DMS153 (cell line): Measurements from ENCODE around the gene ADCY9.
A peak's percentile ranks its signal among the peaks of the same experiment; 100 is the strongest.

Source experiments
- DNase-seq: peaks from one replicate; lab custom pipeline; 2025; lab: John Stamatoyannopoulos, UW

The ADCY9 gene

DNA sequence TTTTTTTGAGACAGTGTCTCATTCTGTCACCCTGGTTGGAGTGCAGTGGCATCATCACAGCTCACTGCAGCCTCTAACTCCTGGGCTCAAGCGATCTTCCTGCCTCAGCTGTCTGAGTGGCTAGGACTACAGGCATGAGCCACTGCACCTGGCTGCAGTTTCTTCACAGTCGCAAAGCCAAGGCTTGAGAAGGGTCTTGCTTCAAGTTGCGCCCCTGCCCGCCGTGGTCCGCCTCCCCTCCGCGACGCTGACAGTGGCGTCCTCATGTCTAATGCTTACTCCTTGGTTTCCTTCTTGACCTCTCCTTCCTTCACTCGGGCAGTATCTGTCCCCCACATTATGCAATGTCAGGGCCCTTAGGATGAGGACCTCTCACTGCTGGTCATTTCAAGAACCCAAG is 112.7 kb downstream of the ADCY9 start:
- no peak for DNase-seq

DNA sequence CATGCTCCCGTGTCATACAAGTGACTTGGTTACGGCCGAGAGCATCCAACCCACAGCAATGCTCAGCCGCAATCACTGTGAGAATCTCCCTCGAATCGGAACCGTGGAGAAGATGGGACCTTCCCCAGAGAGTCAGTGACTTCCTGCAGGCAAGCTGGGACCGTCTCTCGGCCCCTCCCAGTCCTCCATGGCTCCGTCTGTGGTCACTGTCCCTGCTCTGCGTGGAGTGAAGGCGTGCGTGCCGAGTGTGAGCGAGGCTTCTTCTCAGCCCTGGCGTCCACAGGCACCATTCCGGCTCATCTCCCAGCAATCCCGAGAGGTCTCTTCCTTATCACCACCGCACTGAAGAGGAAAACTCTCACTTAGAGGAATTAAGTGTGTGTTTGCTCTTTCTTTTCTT is 113.1 kb downstream of the ADCY9 start:
- no peak for DNase-seq

DNA sequence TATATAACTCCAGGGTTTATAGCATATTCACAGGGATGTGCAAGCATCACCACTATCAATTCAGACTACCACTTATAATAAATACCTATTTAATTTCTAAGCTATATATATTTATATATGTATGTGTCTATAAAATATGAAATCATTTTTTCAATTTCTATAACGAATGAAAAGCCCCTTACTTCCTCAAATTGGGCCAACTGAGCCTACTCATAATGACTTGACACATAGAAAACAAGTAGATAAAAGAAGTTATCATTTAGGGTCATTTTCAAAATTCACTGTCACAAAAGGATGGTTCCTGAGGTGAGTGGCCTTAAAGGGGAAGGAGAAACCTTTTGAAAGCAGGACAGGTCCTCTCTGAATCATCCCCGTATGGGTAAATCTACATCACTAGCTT is 114.1 kb downstream of the ADCY9 start:
- no peak for DNase-seq

DNA sequence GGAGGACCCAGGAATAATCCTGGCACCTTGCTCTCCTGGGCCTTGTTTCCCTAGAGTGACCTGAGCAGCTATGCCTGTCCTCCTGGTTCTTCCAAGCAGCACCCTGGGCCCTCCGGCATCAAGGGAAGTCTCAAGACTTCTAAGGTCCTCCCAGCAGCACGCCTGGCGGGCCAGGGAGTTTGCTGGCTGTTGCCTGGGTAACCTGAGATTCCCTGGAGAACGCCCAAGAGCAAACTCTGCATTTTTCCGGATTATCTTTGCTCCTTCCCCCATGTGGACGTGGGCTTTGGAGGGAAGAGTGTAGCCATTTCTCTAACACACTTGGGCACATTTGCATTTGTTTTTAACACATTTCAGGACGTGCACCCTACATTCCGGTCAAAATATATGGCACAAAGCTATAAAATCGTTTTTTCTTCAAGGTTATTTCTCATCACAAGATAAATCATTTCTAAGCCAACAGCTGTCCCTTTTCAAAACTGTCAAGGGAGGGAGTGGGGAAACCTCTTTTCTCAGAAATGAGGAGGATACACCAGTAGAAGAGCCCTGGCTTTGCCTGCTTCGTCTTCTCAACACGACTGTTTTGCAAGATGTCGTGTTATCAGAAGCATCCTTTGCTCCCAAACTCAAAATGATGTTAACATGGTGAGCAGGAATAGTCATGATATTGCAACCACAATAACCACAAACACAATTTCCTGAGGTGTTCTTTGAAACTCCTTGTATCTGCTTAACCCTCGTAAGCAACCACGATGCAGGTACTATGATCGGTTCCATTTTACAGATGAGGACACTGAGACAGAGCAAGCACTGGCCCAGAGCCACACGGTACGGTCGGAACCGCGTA is 116.5 kb downstream of the ADCY9 start:
- DNase-seq: no peak

GRCh38 chr16:3998793-3999478 is 117.3 kb downstream of the ADCY9 start:
- DNase-seq: no peak

DNA sequence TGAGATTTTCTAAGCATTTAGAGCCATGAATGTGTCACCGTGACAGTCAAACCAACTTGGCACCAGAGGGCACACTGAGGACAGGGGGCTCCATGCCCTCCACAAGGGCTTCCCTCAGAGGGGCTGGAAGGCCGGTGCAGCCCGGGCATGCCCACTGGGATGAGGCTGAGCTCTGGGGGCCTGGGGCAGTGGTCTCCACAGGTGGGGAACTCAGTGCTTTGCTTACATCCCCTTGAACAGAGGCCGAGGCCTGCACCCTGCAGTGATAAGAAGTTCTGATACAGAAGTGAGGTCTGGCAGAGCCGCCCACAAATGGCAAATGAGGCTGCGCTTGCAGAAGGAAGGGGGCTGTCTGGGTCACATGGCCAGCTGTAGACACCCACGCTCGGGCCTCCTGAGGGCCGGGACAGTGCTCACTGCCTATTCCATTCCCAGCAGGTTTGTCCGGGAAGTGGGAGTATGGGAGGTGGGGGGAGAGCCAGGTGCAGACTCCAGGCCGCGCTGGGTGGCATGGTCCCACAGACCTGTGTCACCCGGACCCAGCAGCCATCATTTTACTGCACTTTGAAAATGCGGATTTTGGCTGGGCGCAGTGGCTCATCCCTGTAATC is 118.9 kb downstream of the ADCY9 start:
- no peak for DNase-seq

GRCh38 chr16:3995001-3995400 is 121.2 kb downstream of the ADCY9 start:
- no peak for DNase-seq

- no peak for DNase-seq
Measured at GRCh38 chr16:3993052-3993785, 123.0 kb downstream of the ADCY9 start.

DNA sequence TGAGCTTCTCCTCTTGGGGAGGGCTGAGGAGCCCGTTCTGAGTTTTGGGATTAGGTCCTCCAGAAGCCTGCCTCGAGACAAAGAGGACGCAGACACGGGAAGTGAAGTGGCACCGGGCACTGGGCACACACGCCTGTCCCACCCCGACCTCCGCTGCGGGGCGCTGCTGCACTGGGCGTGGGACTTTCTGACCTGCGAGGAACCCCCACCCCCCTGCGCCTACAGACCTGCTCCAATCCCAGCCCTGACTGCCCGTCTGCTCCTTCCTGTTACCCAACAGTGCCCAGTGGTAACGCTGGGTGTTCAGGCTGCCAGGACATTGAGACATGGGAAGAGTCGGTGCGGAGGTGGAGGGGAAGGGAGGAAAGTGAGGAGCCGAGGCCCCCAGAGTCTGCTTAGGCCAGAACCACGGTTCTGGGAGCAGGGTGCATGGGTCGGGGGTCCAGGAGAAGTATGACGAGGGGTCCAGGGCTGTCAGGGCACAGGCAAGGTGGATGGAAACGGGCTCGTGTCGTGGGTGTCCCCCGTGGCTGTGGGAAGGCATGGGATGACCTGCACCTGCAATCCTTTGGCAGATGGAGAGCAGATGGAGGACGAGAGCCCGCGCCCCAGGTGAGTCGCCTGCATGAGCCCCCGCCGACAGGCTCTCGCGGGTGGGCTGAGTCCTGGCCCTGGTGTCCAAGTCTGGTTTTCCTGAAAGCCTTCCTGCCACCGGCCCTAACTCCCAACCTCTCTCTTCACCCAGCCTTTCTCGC is 123.8 kb downstream of the ADCY9 start:
- DNase-seq: no peak

GRCh38 chr16:3988824-3989223 is 127.4 kb downstream of the ADCY9 start:
- DNase-seq: no peak

DNA sequence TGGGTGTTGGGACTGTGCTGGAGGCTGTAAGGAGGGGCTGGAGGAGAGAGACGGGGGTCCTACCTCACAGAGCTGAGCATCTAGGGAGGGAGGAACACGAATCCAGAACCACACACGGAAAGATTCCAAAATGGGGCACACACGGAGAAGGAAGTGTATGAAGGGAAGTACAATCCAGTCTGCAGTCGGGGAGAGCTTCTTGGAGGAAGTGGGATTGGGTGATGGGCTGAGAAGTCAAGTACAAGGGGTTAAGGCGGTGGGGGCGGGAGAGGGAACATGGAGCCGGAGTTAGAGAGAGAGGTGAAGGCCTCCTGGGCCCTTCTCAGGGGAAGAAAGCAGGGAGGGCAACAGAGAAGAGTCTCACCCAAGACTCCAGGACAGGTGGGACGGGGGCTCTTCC is 128.2 kb downstream of the ADCY9 start:
- no peak for DNase-seq

DNA sequence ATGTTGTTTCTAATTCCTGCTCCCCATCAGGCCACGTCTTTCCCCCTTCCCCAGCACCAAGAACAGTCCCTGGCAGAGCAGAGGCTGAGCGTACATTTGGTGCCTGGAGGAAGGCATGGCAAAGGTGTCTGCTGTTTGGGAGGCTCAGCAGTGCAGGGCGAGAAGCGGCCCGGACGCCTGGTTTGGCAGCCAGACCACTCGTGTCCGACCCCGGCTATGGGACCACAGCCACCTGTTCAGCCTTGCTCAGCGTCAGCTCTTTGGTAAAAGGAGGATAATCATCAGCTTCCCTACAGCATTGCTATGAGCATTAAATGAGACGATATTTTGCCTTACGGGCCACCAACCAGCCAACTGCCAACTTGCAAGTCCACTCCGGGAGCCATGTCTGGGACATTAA is 129.0 kb downstream of the ADCY9 start:
- no peak for DNase-seq

- no peak for DNase-seq
Measured at GRCh38 chr16:3986235-3986544, 130.1 kb downstream of the ADCY9 start.

DNA sequence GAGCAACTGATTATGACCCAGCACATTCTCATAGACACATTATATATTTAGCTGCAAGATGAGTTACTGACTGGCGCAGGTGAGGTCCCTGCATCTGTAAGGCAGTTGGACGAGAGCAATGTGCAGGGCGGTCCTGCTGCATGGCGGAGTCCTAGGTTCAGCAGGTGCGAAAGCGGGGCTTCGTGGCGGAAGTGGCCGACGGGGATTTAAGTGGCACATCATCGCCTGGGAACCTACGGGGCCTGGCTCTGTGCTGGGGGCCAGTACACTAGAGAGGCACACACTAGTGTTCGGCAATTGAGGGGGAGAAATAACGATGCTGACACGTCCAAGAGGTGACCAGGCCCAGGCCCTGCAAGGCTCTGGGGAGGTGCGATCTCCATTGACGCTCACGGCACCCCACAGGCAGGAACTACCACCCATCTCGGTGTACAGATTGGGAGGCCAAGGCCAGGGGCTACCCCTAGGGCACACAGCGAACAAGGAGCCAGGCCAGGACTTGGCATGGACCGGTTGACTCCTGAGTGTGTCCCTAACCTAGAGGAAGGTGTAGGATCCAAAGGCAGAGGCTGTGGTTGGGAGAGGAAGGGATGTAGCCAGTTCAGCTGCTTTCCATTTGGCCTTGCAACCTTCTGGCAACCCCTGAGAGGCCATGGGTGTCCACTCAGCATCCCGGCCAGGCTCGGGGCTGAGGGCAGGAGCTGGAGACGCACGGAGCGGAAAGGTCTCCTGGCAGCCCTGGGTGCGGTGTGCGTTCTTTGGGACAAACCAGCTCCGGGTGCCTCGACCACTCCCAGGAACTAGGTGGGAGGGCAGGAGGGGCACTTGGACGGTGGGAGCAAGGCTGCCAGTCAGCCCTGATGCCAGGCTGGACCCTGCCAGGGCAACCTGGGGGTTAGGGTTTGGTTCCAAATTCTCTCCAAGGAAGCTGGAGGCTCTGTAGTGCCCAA is 131.9 kb downstream of the ADCY9 start:
- DNase-seq: no peak

DNA sequence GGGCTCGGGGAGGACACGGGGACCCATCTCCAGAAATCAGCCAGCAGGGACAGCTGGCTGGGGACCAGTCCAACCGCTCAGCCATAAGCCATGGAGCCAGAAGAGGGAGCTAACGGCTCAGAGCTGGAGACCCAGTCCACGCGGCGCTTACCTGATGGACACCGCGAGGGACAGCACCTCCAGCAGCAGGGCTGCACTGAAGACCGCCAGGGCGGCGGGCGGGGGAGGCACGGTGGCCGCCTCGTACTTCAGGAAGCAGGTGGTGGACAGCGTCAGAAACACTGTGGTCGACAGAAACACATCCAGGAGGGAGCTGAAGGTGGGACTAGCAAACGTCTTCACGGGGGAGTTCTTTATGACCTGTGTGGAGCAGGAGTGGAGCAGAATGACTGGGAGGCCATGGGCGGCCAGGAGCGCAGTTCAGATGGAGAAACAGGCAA is 133.1 kb downstream of the ADCY9 start:
- peak; percentile 67 for DNase-seq

DNA sequence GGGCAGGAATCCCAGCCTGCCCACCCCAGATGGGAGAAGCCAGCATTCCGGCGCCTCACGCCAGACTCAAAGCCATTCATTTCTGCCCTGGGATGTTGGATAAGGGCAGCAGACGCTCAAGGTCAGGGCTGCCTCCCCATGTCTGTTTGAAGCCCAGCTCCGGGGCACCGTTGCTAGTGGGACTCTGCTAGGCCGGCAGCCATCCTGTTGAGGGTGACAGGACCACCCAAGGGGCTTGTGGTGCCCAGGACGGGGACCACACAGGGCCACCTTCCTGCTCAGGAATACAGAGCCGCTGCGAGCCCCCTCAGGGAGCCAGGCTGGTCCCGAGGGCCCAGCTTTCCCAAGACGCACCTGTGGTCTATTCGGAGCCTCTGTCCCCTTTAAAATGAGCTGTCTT is 134.0 kb downstream of the ADCY9 start:
- no peak for DNase-seq

DNA sequence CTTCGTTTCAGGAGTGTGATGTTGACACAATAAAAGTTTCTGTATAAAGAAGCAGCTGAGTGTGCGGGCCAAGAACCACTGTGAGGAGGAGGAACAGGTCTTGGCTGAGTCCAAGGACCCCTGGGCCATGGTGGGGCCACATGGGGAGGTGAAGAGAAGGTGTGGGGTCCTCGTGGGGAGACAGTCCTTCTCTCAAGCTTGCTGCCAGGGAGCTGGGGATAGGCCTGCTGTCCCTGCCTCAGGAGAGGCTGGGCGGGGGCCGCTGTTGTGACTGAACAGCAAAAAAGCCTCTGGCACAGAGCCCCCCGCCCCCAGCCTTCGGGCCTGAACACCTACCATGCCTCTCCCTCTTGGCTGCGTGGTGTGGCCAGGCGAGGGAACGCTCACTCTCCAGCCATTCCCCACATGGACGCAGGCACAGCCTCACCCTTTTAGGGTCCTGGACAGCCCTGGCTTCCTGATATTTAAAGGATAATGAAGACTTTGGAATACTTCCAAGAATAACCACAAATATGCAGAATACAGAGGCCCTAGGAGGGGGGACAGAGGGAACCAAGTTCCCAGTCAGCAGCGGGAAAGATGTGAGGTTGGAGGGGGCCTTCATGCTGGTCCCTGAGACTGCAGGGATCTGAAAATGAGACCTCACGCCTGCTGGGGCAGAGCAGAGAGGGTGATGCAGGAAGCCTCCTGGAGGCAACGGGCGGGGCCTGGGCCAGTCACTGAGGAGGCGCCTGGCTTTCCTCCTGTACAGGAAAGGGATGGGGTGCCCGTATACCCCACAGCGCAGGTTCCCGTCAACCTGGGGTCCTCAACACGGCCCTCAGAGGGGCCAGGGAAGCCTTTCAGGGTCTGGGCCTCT is 135.8 kb downstream of the ADCY9 start:
- DNase-seq: no peak

DNA sequence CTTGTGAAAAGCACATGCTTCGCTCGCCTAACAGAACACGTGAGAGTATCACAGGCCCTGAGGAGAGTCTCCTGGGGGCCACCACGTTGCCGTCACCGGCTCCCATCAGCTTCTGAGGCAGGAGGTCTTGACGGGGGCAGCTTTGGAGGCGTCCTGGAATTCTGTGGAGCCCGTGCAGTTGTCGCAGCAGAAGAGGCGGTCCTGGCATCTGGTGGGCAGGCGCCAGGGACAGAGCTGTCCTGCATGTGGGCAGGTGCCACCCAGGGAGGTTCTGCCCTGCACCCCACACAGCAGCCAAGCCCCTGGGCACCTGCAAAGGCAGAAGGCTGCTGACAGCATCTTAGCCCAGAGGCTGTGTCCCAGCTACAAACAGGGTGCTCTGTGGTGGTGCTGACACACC is 136.7 kb downstream of the ADCY9 start:
- no peak for DNase-seq

DNA sequence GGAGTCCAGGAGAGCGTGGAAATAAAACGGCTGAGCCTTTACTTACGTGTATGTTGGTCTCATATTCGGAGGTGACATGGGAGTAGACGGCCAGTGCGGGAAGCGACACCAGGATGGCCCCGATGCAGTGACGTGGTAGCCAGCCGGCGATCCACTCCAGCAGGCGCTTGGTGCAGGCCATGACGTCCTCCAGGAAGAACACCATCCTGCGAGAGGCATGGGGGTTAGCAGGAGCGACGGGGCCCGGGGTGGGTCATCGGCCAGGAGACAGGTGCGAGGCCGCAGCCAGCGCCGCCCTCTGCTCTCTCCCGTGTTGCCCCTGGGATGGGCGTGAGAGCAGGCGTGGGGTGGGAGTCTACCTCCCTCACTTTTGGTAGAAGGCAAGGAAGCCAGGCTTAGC is 137.2 kb downstream of the ADCY9 start:
- no peak for DNase-seq

GRCh38 chr16:3977376-3977775 is 138.9 kb downstream of the ADCY9 start:
- no peak for DNase-seq
